ENCODE data around the gene MTMR4.
"Not testable (repeated sequence)": the region's sequence is repeated elsewhere in the genome, so short reads cannot be mapped to it uniquely, and the experiment has no call there.

The MTMR4 gene

DNA sequence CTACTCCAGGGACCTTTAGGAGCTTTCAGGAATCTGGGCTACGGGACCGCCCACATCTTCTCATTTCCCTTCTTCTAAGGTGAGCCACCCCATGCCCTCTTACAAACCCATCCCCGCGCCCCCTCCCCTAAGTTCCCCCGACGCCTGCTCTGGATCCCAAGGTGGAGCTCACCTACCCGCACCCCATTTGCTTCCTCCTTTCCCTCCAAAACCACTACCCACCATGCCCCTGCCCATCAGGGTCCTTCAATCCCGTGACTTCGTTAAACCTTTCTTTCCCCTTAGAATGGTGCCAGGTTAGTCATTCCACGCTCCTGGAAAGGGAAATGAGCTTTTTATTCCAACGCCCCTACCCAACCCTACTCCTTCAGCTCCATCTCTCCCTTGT lies 326 bp upstream of the MTMR4 start:
- Mint-ChIP-seq H3K27ac (peak overlapping the region; percentile 84), H3K27me3 (no peaks in the 10 kb centered on the region), H3K36me3 (peaks cover 5% of the 10 kb centered on the region), H3K9me3 (ENCODE audit: low read depth) (no peaks in the 10 kb centered on the region), H3K4me1 (ENCODE audit: low read depth) (peaks cover 42% of the 10 kb centered on the region), H3K4me3 (peak overlapping the region; percentile 83)

- H3K9me3 Mint-ChIP-seq (ENCODE audit: low read depth): no peaks in the 10 kb centered on the region
- peaks cover 5% of the 10 kb centered on the region for H3K36me3 Mint-ChIP-seq
- peak overlapping the region; percentile 93 for H3K4me3 Mint-ChIP-seq
- peaks cover 38% of the 10 kb centered on the region for H3K4me1 Mint-ChIP-seq (ENCODE audit: low read depth)
- peak overlapping the region; percentile 81 for H3K27ac Mint-ChIP-seq
- no peaks in the 10 kb centered on the region for H3K27me3 Mint-ChIP-seq
Measured at GRCh38 chr17:58513267-58513964, 1.0 kb downstream of the MTMR4 start.

DNA sequence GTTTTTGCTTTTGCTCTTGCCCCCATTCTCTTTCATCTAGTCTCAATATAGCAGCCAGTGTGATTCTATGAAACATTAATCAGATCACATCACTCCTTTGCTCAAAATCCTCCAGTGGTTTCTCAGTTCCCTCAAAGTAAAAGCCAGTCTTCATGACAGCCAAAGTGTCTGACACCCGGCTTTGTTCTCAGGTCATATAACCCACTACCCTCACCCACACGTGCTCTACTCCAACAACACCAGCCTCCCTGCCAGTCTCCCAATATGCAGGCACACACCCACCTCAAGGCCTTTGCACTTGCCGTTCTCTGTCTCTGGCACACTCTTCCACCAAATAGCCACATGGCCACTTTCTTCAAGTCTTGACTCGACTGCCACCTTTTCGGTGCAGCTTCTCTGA lies 4.4 kb downstream of the MTMR4 start:
- H3K4me3 Mint-ChIP-seq: no peak overlapping the region

GRCh38 chr17:58508341-58509067 lies 5.9 kb downstream of the MTMR4 start:
- Mint-ChIP-seq H3K9me3 (ENCODE audit: low read depth) (no peaks in the 10 kb centered on the region), H3K27me3 (no peaks in the 10 kb centered on the region), H3K27ac (no peak overlapping the region), H3K36me3 (peaks cover 11% of the 10 kb centered on the region), H3K4me3 (no peak overlapping the region), H3K4me1 (ENCODE audit: low read depth) (peaks cover 13% of the 10 kb centered on the region)

More for the DNA sequence above, 4.4 kb downstream of the MTMR4 start:
- H3K27me3 Mint-ChIP-seq: no peaks in the 10 kb centered on the region
- H3K27ac Mint-ChIP-seq: no peak overlapping the region
- peaks cover 8% of the 10 kb centered on the region for H3K36me3 Mint-ChIP-seq
- peaks cover 19% of the 10 kb centered on the region for H3K4me1 Mint-ChIP-seq (ENCODE audit: low read depth)
- H3K9me3 Mint-ChIP-seq (ENCODE audit: low read depth): no peaks in the 10 kb centered on the region

- peaks cover 5% of the 10 kb centered on the region for H3K4me1 Mint-ChIP-seq (ENCODE audit: low read depth)
- H3K36me3 Mint-ChIP-seq: peaks cover 12% of the 10 kb centered on the region
Measured at GRCh38 chr17:58507123-58507634, 7.3 kb downstream of the MTMR4 start.

GRCh38 chr17:58506354-58507080 lies 7.9 kb downstream of the MTMR4 start:
- H3K27me3 Mint-ChIP-seq: no peaks in the 10 kb centered on the region
- peaks cover 12% of the 10 kb centered on the region for H3K36me3 Mint-ChIP-seq
- peaks cover 2% of the 10 kb centered on the region for H3K4me1 Mint-ChIP-seq (ENCODE audit: low read depth)
- H3K27ac Mint-ChIP-seq: no peak overlapping the region
- H3K4me3 Mint-ChIP-seq: no peak overlapping the region
- no peaks in the 10 kb centered on the region for H3K9me3 Mint-ChIP-seq (ENCODE audit: low read depth)

More at GRCh38 chr17:58507123-58507634, 7.3 kb downstream of the MTMR4 start:
- H3K27me3 Mint-ChIP-seq: no peaks in the 10 kb centered on the region
- no peaks in the 10 kb centered on the region for H3K9me3 Mint-ChIP-seq (ENCODE audit: low read depth)
- no peak overlapping the region for H3K4me3 Mint-ChIP-seq
- no peak overlapping the region for H3K27ac Mint-ChIP-seq

DNA sequence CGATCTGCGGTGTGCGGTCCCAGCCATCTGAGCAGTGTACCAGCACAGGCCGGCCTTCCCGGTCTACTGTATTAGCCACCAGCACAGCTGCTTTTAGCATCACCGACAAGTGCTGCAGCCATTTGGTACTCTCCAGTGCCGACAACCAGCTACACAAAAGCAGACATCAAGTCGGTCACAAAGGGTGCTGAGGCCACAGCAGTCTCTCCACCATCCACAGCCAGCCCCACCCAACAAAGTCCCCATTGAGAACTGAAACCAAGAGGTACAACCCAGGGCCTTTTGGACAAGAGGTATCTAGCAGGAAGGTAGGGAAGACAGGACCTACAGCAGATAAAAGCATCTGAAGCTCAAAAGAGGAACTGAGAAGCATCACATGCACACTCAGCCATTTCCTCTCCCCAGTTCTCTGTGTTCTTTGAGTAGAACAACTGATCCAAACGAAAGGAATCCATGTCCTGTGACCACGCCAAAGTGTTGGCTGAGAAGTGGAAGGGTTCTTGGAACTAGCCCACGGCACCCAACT lies 9.5 kb downstream of the MTMR4 start:
- no peak overlapping the region for H3K27ac Mint-ChIP-seq
- peaks cover 7% of the 10 kb centered on the region for H3K36me3 Mint-ChIP-seq
- H3K4me1 Mint-ChIP-seq (ENCODE audit: low read depth): no peaks in the 10 kb centered on the region
- H3K4me3 Mint-ChIP-seq: no peak overlapping the region
- no peaks in the 10 kb centered on the region for H3K9me3 Mint-ChIP-seq (ENCODE audit: low read depth)
- no peaks in the 10 kb centered on the region for H3K27me3 Mint-ChIP-seq

DNA sequence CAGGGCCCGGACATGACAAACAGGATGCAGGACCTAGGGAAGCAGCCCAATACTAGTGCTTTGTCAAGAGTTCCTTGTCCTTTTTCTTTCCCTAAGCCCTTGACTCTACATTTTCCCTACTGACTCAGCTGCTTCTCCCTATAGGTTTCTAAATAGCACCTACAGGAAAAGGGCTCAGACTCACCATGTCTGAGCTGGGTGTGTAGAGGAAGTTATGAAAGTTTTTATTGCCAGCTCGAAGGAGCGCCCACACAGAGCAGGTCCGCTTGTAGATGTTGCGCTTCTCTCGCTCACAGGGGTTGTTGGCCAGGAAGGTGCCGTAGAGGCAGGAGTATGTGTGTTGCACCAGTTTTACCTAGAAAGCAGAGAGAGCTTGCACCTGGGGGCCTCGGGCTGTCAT lies 10.6 kb downstream of the MTMR4 start:
- H3K9me3 Mint-ChIP-seq (ENCODE audit: low read depth): no peaks in the 10 kb centered on the region
- peaks cover 7% of the 10 kb centered on the region for H3K36me3 Mint-ChIP-seq
- no peaks in the 10 kb centered on the region for H3K27me3 Mint-ChIP-seq
- H3K4me1 Mint-ChIP-seq (ENCODE audit: low read depth): peaks cover 2% of the 10 kb centered on the region
- H3K27ac Mint-ChIP-seq: no peak overlapping the region
- H3K4me3 Mint-ChIP-seq: no peak overlapping the region

DNA sequence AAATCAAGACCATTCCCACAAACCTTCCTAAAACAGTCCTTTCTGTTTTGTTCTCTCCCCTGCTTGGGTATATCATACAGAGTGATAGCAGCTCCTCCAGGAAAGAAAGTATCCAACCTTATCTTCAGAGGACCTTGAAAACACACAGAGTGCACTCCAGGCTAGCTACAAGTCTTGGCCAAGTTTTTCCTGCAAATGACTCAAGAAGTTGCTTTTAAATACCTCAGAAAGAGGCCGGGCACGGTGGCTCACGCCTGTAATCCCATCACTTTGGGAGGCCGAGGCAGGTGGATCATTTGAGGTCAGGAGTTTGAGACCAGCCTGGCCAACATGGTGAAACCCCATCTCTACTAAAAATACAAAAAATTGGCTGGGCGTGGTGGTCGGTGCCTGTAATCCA lies 11.3 kb downstream of the MTMR4 start:
- H3K9me3 Mint-ChIP-seq (ENCODE audit: low read depth); H3K36me3 Mint-ChIP-seq; H3K27me3 Mint-ChIP-seq; H3K27ac Mint-ChIP-seq; H3K4me3 Mint-ChIP-seq; H3K4me1 Mint-ChIP-seq (ENCODE audit: low read depth): not testable (repeated sequence)

- no peak overlapping the region for H3K4me3 Mint-ChIP-seq
- H3K36me3 Mint-ChIP-seq: peaks cover 9% of the 10 kb centered on the region
- no peaks in the 10 kb centered on the region for H3K27me3 Mint-ChIP-seq
- no peaks in the 10 kb centered on the region for H3K9me3 Mint-ChIP-seq (ENCODE audit: low read depth)
- peaks cover 2% of the 10 kb centered on the region for H3K4me1 Mint-ChIP-seq (ENCODE audit: low read depth)
- H3K27ac Mint-ChIP-seq: no peak overlapping the region
Measured at GRCh38 chr17:58501451-58501850, 13.0 kb downstream of the MTMR4 start.

DNA sequence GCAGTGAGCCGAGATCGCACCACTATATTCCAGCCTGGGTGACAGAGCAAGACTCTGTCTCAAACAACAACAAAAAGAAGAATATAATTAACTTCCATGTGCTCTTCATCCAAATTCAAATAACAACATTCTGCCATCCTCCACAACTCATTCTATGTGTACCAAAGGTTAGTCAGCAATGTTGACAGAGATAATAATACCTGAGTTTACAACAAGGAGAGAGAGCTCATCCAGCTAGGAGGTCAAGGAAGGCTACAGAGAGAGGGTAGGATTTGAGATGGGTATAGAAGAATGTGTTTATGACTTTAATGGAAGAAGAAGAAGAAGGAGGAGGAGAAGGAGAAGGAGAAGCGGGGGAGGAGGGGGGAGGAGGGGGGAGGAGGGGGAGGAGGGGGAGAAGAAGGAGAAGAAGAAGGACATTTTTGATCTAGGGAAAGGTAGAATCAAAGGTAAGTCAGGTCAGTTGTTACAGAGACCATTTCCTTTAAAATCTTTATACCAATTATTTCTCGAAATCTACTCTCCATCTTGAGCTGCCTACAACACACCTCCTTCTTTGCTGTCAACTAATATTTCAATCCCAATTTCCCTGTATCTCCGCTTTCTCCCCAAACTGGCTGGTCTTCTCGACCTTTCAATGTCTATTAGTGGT lies 16.1 kb downstream of the MTMR4 start:
- Mint-ChIP-seq H3K9me3 (ENCODE audit: low read depth) (no peaks in the 10 kb centered on the region), H3K27ac (peak overlapping the region; percentile 16), H3K27me3 (no peaks in the 10 kb centered on the region), H3K4me1 (ENCODE audit: low read depth) (peaks cover 2% of the 10 kb centered on the region), H3K36me3 (peaks cover 11% of the 10 kb centered on the region), H3K4me3 (no peak overlapping the region)

- H3K9me3 Mint-ChIP-seq (ENCODE audit: low read depth): no peaks in the 10 kb centered on the region
- H3K4me1 Mint-ChIP-seq (ENCODE audit: low read depth): peaks cover 13% of the 10 kb centered on the region
- H3K27me3 Mint-ChIP-seq: no peaks in the 10 kb centered on the region
- peaks cover 30% of the 10 kb centered on the region for H3K36me3 Mint-ChIP-seq
- no peak overlapping the region for H3K4me3 Mint-ChIP-seq
- no peak overlapping the region for H3K27ac Mint-ChIP-seq
Measured at GRCh38 chr17:58493506-58493905, 20.9 kb downstream of the MTMR4 start.

DNA sequence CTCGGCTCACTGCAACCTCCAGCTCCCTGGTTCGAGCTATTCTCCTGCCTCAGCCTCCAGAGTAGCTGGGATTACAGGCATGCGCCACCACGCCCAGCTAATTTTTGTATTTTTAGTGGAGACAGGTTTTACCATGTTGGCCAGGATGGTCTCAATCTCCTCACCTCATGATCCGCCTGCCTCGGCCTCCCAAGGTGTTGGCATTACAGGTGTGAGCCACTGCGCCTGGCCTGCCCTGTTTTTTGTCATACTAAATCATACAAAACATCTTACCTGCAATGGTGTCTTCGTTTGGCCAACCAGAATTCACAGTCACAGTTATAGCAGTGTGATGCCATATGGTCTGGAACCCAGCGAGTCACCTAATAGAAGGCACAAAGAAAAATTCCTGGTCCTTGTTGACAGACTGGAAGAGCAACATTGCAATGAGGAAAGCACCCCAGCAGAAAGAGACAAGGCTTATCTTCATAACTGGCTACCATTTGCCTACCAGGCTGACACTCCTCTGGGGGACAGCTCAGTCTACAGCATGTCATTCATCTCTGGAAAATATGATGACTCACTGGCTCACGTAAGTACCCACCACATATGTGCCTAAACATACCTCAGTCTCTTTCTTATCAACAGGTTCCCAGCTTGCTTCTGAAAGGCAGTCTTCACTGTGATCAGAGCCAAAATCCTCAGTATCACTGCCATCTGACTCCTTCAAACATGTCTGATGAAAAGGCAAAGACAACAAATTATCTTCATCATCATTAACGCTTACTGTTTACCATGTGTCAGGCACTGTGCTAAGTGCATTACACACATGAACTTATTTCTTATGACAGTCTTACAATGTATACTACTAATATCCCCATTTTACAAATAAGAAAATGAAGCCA lies 22.0 kb downstream of the MTMR4 start:
- Mint-ChIP-seq H3K27me3 (no peaks in the 10 kb centered on the region), H3K4me1 (ENCODE audit: low read depth) (peaks cover 14% of the 10 kb centered on the region), H3K9me3 (ENCODE audit: low read depth) (no peaks in the 10 kb centered on the region), H3K4me3 (peak overlapping the region; percentile 49), H3K27ac (peak overlapping the region; percentile 83), H3K36me3 (peaks cover 27% of the 10 kb centered on the region)

All from activated naive CD8-positive, alpha-beta T cell (primary cell).